A549 (cell line): Measurements from ENCODE around the gene CARS1. TPM values are rescaled to one million over a fixed set of nuclear protein-coding genes. Genes with fewer than 3 reads are reported as not detected.

Experiments
- ATAC-seq, 2 experiments: fragments of 200-7000 bp in 1 of 2; fragments of >200 bp in 1 of 2; cut with Nextera tagmentation in 1 of 2; cut with Tn5 transposase in 1 of 2; 3 replicates each; pipeline versions ENCODE4 v1.8.0 to v1.9.1; 2018 to 2020; ENCODE audit warnings: mild to moderate bottlenecking in 1 of 2, moderate library complexity in 1 of 2
- CTCF ChIA-PET: fragments of 300-600 bp; sonication (Branson Sonifier 250); formaldehyde crosslinking; extraction: SDS; loops from one replicate; lab custom pipeline; 2021; ENCODE audit warnings: antibody characterized with exemption, inconsistent platforms; lab: Yijun Ruan, JAX
- POLR2A ChIA-PET: fragments of 350-600 bp; formaldehyde crosslinking; extraction: SDS; loops from one replicate; lab custom pipeline; 2021; ENCODE audit warnings: antibody characterized with exemption, inconsistent platforms; lab: Yijun Ruan, JAX
- DNase-seq, 2 experiments: peaks; one replicate each; pipeline versions ENCODE4 v3.0.0 to v3.0.0-alpha.2; 2011 to 2016; ENCODE audit warnings: low read depth in 1 of 2, low spot score in 1 of 2
- FAIRE-seq: peaks from 2 replicates; lab custom pipeline; 2011; peaks lifted over from hg19 to GRCh38; lab: Jason Lieb, UNC
- H3K27ac ChIP-seq, 2 experiments: fragments of >200 bp; sonication (Bioruptor Twin); formaldehyde crosslinking; 3 replicates each; pipeline ENCODE4 v1.5.1; 2016 to 2017
- H3K4me1 ChIP-seq: fragments of >200 bp; sonication (Bioruptor Twin); formaldehyde crosslinking; 3 replicates; pipeline ENCODE4 v1.6.1; 2016
- H3K4me2 ChIP-seq: fragments of >200 bp; sonication (Bioruptor Twin); formaldehyde crosslinking; 3 replicates; pipeline ENCODE4 v1.6.1; 2016
- H3K4me3 ChIP-seq: fragments of >200 bp; sonication (Bioruptor Twin); formaldehyde crosslinking; 3 replicates; pipeline ENCODE4 v1.5.1; 2016
- H3K9me3 ChIP-seq: fragments of >200 bp; sonication (Bioruptor Twin); formaldehyde crosslinking; 3 replicates; pipeline ENCODE4 v1.6.1; 2016
- CBX2 ChIP-seq: fragments of 200-600 bp; sonication (generic); IDR thresholded peaks from 2 replicates; pipeline ENCODE4 v1.6.1; 2016; ENCODE audit warnings: low read depth, mild to moderate bottlenecking, borderline replicate concordance
- CBX8 ChIP-seq: fragments of 200-600 bp; sonication (generic); IDR thresholded peaks from 2 replicates; pipeline ENCODE4 v1.6.1; 2016
- CHD4 ChIP-seq: fragments of 200-600 bp; sonication (generic); IDR thresholded peaks from 2 replicates; pipeline ENCODE4 v1.6.1; 2016; ENCODE audit warnings: antibody characterized with exemption, mild to moderate bottlenecking, borderline replicate concordance
- EHMT2 ChIP-seq: fragments of 200-600 bp; sonication (generic); IDR thresholded peaks from 2 replicates; pipeline ENCODE4 v1.6.1; 2016; ENCODE audit warnings: antibody characterized with exemption, low read depth, mild to moderate bottlenecking, moderate library complexity
- ESRRA ChIP-seq: fragments of 150-350 bp; IDR thresholded peaks from 2 replicates; pipeline ENCODE4 v1.6.1; 2014; ENCODE audit warnings: mild to moderate bottlenecking, low read length, borderline replicate concordance
- FOSL2 ChIP-seq, 2 experiments: fragments of 450-650 bp in 1 of 2; fragments of >200 bp in 1 of 2; sonication (Bioruptor Twin) in 1 of 2; formaldehyde crosslinking; IDR thresholded peaks; 2 replicates each; pipeline versions ENCODE4 v1.5.0 to v1.6.1; 2016 to 2020; ENCODE audit warnings: mild to moderate bottlenecking in 1 of 2, moderate library complexity in 1 of 2
- FOXS1 ChIP-seq: fragments of 250-450 bp; sonication (Bioruptor Pico); IDR thresholded peaks from 2 replicates; pipeline ENCODE4 v1.5.0; 2020; ENCODE audit warnings: mild to moderate bottlenecking, moderate library complexity
- GATA3 ChIP-seq: IDR thresholded peaks from 2 replicates; pipeline ENCODE4 v1.6.1; 2012; ENCODE audit warnings: borderline replicate concordance
- HDAC2 ChIP-seq: fragments of 200-600 bp; sonication (generic); IDR thresholded peaks from 2 replicates; pipeline ENCODE4 v1.6.1; 2016
- HOXB13 ChIP-seq: fragments of 250-450 bp; sonication (Bioruptor Pico); IDR thresholded peaks from 2 replicates; pipeline ENCODE4 v1.5.0; 2020; ENCODE audit warnings: low read depth, mild to moderate bottlenecking, moderate library complexity
- JUN ChIP-seq, 2 experiments: fragments of >200 bp; sonication (Bioruptor Twin); formaldehyde crosslinking; IDR thresholded peaks; 2 replicates in 1 of 2; 3 replicates in 1 of 2; pipeline ENCODE4 v1.6.1; 2016 to 2017
- JUNB ChIP-seq: fragments of >200 bp; sonication (Bioruptor Twin); formaldehyde crosslinking; IDR thresholded peaks from 2 replicates; pipeline ENCODE4 v1.6.1; 2016
- KDM5A ChIP-seq: fragments of 200-600 bp; sonication (generic); IDR thresholded peaks from 2 replicates; pipeline ENCODE4 v1.6.1; 2016; ENCODE audit warnings: antibody characterized with exemption, mild to moderate bottlenecking
- MAZ ChIP-seq: fragments of 150-350 bp; IDR thresholded peaks from 2 replicates; pipeline ENCODE4 v1.6.1; 2014; ENCODE audit warnings: antibody characterized with exemption, low read depth, low read length, borderline replicate concordance
- MYC ChIP-seq: IDR thresholded peaks from 2 replicates; pipeline ENCODE4 v1.6.1; 2012; ENCODE audit warnings: mild to moderate bottlenecking, inconsistent platforms, low read length, improper control_type of control experiment, borderline replicate concordance
- POLR2A ChIP-seq: IDR thresholded peaks from 2 replicates; pipeline ENCODE4 v1.6.1; 2012; ENCODE audit warnings: mild to moderate bottlenecking, low read length
- POLR2AphosphoS2 ChIP-seq: conservative IDR thresholded peaks from 2 replicates; pipeline ENCODE4 v1.6.1; 2012; ENCODE audit warnings: low read length, improper control_type of control experiment, inconsistent platforms
- RAD21 ChIP-seq, 2 experiments: fragments of >200 bp in 1 of 2; sonication (Bioruptor Twin) in 1 of 2; formaldehyde crosslinking in 1 of 2; IDR thresholded peaks in 1 of 2; conservative IDR thresholded peaks in 1 of 2; 2 replicates in 1 of 2; 3 replicates in 1 of 2; pipeline ENCODE4 v1.6.1; 2012 to 2018; ENCODE audit warnings: inconsistent platforms in 1 of 2
- RARB ChIP-seq: fragments of 250-450 bp; sonication (Bioruptor Pico); IDR thresholded peaks from 2 replicates; pipeline ENCODE4 v1.8.0; 2021; ENCODE audit warnings: mild to moderate bottlenecking, moderate library complexity
- RCOR1 ChIP-seq: fragments of 150-350 bp; IDR thresholded peaks from 2 replicates; pipeline ENCODE4 v1.6.1; 2014; ENCODE audit warnings: antibody characterized with exemption, low read length, low read depth
- SMC3 ChIP-seq: fragments of >200 bp; sonication (Bioruptor Twin); formaldehyde crosslinking; IDR thresholded peaks from 3 replicates; pipeline ENCODE4 v1.6.1; 2018; ENCODE audit warnings: inconsistent platforms
- ZC3H11A ChIP-seq: fragments of 450-650 bp; IDR thresholded peaks from 2 replicates; pipeline ENCODE4 v1.6.1; 2014; ENCODE audit warnings: antibody characterized with exemption, mild to moderate bottlenecking
- WGBS: methylation state at CpG from one replicate; pipeline ENCODE4 v1.1.6; 2017; ENCODE audit errors: missing lambda C conversion rate; 5-methylcytosine and 5-hydroxymethylcytosine counted together
- polyA plus RNA-seq, 4 experiments: library from polyadenylated mRNA; depleted of rRNA in 3 of 4; stranded (reverse); fragments of >200 nt; fragmentation: RNase III in 1 of 4; extraction: RNeasy Plus Mini Kit Qiagen cat#74134 plus additional on column Dnase treatment in 1 of 4; gene quantifications; 2 replicates in 3 of 4; 3 replicates in 1 of 4; pipeline ENCODE4 v1.2.3, GENCODE V29; 2011 to 2017
- TF ChIP-seq, protein P1 (sequence below): IDR thresholded peaks from 2 replicates; pipeline ENCODE4 v1.6.1; 2012
- TF ChIP-seq, protein P2 (sequence below): fragments of 250-450 bp; sonication (Bioruptor Pico); IDR thresholded peaks from 2 replicates; pipeline ENCODE4 v1.5.0; 2021; ENCODE audit warnings: mild to moderate bottlenecking, moderate library complexity, borderline replicate concordance
- TF ChIP-seq, protein P3 (sequence below): IDR thresholded peaks from 2 replicates; pipeline ENCODE4 v1.6.1; 2012; ENCODE audit warnings: low read depth, borderline replicate concordance
- TF ChIP-seq, protein P4 (sequence below): IDR thresholded peaks from 2 replicates; pipeline ENCODE4 v1.6.1; 2012
- TF ChIP-seq, protein P5 (sequence below): fragments of 450-650 bp; IDR thresholded peaks from 2 replicates; pipeline ENCODE4 v1.6.1; 2014; ENCODE audit warnings: antibody characterized with exemption

The CARS1 gene
- polyA plus RNA-seq, 2 of the 4 experiments (the other 2 are of a cell fraction) = 52.7 to 130 TPM

DNA sequence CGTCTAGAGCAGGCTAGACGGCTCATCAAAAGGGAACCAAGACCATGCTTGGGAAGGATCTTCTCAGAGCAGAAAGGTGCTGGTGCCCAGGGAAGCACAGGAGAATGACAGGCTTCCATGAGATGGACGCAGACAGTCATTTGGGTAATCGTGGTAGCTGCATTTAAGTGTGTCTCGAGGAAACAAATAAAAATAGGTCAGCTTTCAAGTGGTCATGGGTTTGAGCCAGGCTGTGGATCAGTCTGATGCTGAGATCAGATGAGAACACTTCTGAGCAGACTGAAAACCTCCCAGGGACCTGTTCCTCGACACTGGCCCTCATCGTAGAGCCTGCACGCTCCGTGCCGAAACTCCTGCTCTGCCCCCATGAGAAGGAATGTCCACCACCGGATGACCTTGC lies 4.7 kb downstream of the CARS1 start:
- Histone ChIP-seq H3K4me3 (no peak overlapping the region), H3K4me2 (no peak overlapping the region), H3K4me1 (peaks cover 50% of the 10 kb centered on the region), H3K27ac (no peak overlapping the region), H3K9me3 (no peaks in the 10 kb centered on the region)
- ChIA-PET CTCF (interaction anchor here (8.1 to 11.1 kb wide), 2 partner anchors 15 to 38 kb away, joined by 112 to 116 read pairs; no protein-coding TSS in a partner anchor), POLR2A (no interaction called here)
- DNase-seq (no peak), FAIRE-seq (no peak), ATAC-seq (no peak)
- TF ChIP-seq FOXS1 (CRISPR knock-in tag) = no peak
- TF ChIP-seq EHMT2 = no peak
- TF ChIP-seq, protein P1, sequence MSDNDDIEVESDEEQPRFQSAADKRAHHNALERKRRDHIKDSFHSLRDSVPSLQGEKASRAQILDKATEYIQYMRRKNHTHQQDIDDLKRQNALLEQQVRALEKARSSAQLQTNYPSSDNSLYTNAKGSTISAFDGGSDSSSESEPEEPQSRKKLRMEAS = no peak
- TF ChIP-seq GATA3 = no peak
- TF ChIP-seq, protein P2, sequence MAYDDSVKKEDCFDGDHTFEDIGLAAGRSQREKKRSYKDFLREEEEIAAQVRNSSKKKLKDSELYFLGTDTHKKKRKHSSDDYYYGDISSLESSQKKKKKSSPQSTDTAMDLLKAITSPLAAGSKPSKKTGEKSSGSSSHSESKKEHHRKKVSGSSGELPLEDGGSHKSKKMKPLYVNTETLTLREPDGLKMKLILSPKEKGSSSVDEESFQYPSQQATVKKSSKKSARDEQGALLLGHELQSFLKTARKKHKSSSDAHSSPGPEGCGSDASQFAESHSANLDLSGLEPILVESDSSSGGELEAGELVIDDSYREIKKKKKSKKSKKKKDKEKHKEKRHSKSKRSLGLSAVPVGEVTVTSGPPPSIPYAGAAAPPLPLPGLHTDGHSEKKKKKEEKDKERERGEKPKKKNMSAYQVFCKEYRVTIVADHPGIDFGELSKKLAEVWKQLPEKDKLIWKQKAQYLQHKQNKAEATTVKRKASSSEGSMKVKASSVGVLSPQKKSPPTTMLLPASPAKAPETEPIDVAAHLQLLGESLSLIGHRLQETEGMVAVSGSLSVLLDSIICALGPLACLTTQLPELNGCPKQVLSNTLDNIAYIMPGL (CRISPR knock-in tag) = no peak
- TF ChIP-seq JUNB = no peak
- no peak for TF ChIP-seq MYC
- TF ChIP-seq ESRRA = no peak
- TF ChIP-seq FOSL2 (IDR thresholded peaks at IDR 0.05) = no peak
- no peak for TF ChIP-seq FOSL2 (CRISPR knock-in tag; IDR thresholded peaks at IDR 0.05)
- no peak for TF ChIP-seq JUN (IDR thresholded peaks at IDR 0.05)
- no peak for TF ChIP-seq CHD4
- TF ChIP-seq CBX2 = no peak
- TF ChIP-seq, protein P3, sequence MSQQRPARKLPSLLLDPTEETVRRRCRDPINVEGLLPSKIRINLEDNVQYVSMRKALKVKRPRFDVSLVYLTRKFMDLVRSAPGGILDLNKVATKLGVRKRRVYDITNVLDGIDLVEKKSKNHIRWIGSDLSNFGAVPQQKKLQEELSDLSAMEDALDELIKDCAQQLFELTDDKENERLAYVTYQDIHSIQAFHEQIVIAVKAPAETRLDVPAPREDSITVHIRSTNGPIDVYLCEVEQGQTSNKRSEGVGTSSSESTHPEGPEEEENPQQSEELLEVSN = no peak
- no peak for TF ChIP-seq MAZ
- 89% methylated on average over 11 of the region's 11 CpGs for WGBS

DNA sequence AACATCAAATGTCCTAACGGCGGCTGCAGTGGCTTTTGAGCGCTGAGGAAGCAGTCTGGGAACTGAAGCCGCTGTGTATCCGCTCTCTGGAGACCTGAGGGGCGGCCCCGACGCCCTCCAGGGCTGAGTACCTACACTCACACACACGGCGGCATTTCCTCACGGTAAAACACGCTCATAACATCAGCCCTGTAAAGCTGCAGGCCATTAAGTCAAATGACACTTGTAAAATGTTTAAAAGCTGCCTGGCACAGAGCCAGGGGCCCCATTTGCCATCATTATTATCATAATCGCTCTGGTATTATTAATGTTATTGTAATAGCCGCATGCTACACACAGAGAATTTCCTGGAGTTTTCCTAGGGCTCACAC lies 5.1 kb downstream of the CARS1 start:
- ChIA-PET CTCF (interaction anchor here (0.8 to 11.1 kb wide), 3 partner anchors 15 to 39 kb away, joined by 3 to 116 read pairs (median 112); no protein-coding TSS in a partner anchor), POLR2A (no interaction called here)
- FAIRE-seq = no peak
- H3K9me3 ChIP-seq = no peaks in the 10 kb centered on the region
- no peak for DNase-seq
- no peak for TF ChIP-seq POLR2A
- no peak for TF ChIP-seq ESRRA
- no peak for TF ChIP-seq CBX8
- TF ChIP-seq MYC = no peak
- TF ChIP-seq KDM5A = no peak
- no peak for TF ChIP-seq FOXS1 (CRISPR knock-in tag)
- TF ChIP-seq HDAC2 = no peak
- TF ChIP-seq RAD21 (conservative IDR thresholded peaks at IDR 0.05 in 1 of 2, IDR thresholded peaks at IDR 0.05 in 1 of 2) = no peak
- no peak overlapping the region for H3K4me3 ChIP-seq
- WGBS = 86% methylated on average over 14 of the region's 14 CpGs
- no peak for ATAC-seq
- H3K27ac ChIP-seq = no peak overlapping the region
- no peak overlapping the region for H3K4me2 ChIP-seq
- peaks cover 50% of the 10 kb centered on the region for H3K4me1 ChIP-seq

DNA sequence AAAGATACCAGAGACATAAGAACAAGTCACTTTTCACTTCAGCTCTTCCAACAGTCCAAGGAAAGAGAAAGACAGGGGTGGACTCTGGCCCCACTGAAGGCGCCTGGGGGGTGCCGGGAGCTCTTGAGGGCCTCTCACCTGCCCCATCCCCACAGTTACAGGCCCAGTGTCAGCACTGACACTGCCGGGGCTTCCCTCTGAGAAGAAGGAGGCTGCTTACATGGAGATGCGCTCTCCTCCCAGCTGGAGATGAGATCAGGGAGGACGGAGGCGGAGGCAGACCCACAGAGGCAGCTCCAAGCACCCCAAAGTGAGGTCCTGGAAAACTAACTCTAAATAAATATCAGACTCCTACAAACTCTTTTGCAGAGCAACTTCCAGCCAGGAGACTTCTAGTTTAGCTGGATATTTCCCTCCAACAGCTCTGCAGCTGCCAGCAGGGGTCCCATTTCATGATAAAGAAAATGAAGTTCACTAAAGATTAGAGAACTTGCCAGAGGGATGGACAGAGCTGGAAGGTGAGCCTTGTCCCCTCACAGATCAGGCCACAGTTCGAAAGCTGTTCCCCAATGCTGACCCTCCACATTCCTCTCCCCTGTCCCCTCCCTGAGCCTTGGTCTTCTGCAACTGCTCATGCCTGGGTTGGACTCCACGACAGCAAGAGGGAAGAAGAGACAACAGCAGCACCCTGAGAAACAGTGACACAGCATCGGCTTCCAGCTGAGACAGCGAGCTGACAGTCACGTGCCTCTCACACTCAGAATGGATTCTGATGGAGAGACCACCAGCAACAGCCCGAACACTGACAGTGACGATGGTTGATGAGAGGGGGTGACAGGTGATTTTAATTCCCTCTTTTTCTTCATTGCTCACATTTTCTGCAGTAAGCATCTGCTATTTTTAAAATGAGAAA lies 5.8 kb downstream of the CARS1 start:
- DNase-seq (no peak), FAIRE-seq (no peak), ATAC-seq (no peak)
- WGBS = 87% methylated on average over 12 of the region's 13 CpGs
- CTCF ChIA-PET = interaction anchor here (0.6 to 11.1 kb wide), 5 partner anchors 14 to 165 kb away, joined by 3 to 116 read pairs (median 3); no protein-coding TSS in a partner anchor
- Histone ChIP-seq H3K27ac (no peak overlapping the region; a peak in 1 of 6 replicates), H3K4me3 (no peak overlapping the region), H3K4me2 (no peak overlapping the region), H3K9me3 (no peaks in the 10 kb centered on the region), H3K4me1 (peaks cover 50% of the 10 kb centered on the region)
- TF ChIP-seq, protein P4, sequence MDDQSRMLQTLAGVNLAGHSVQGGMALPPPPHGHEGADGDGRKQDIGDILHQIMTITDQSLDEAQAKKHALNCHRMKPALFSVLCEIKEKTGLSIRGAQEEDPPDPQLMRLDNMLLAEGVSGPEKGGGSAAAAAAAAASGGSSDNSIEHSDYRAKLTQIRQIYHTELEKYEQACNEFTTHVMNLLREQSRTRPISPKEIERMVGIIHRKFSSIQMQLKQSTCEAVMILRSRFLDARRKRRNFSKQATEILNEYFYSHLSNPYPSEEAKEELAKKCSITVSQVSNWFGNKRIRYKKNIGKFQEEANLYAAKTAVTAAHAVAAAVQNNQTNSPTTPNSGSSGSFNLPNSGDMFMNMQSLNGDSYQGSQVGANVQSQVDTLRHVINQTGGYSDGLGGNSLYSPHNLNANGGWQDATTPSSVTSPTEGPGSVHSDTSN = no peak
- TF ChIP-seq HDAC2 (no peak), RARB (CRISPR knock-in tag) (no peak), ZC3H11A (no peak), HOXB13 (CRISPR knock-in tag) (no peak), SMC3 (no peak), RCOR1 (no peak), POLR2AphosphoS2 (no peak)
- TF ChIP-seq, protein P5, sequence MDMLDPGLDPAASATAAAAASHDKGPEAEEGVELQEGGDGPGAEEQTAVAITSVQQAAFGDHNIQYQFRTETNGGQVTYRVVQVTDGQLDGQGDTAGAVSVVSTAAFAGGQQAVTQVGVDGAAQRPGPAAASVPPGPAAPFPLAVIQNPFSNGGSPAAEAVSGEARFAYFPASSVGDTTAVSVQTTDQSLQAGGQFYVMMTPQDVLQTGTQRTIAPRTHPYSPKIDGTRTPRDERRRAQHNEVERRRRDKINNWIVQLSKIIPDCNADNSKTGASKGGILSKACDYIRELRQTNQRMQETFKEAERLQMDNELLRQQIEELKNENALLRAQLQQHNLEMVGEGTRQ = no peak
- POLR2A ChIA-PET = interaction anchor here (0.8 kb wide), 1 partner anchor 328 kb away, joined by 3 read pairs; the partner anchor contains the start of gene ZNF195
